OCI-M2 (cell line): ENCODE measurements around the gene CACNA1B.

Experiments used
- DNase-seq: peaks from one replicate; lab custom pipeline; 2025; ENCODE audit not compliant: unreplicated experiment; lab: John Stamatoyannopoulos, UW

Gene CACNA1B

GRCh38 chr9:137959641-137960411, 82.2 kb downstream of the CACNA1B start:
- no peak for DNase-seq

- DNase-seq: no peak
Observed at GRCh38 chr9:137960496-137960895, 82.9 kb downstream of the CACNA1B start.

- no peak for DNase-seq
Observed at GRCh38 chr9:137963525-137963924, 85.9 kb downstream of the CACNA1B start.

DNA sequence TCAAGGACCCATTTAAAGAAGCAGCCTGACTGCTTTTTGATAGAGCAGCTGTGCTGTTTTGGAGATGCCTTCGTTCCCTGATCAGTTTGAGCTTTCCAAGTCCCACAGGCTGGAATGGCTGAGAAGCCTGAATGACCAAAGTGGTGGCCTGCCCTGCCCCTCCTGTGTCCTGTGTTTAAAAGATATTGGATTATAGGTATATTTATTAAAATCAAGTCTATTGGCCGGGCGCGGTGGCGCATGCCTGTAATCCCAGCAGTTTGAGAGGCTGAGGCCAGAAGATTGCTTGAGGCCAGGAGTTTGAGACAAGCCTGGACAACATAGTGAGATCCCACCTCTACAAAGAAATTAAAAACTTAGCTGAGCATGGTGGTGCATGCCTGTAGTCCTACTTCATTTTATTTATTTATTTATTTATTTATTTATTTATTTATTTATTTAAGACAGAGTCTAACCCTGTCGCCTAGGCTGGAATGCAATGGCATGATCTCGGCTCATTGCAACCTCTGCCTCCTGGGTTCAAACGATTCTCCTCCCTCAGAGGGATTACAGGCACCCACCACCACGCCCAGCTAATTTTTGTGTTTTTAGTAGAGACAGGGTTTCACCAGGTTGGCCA, 87.7 kb downstream of the CACNA1B start:
- DNase-seq: no peak

DNA sequence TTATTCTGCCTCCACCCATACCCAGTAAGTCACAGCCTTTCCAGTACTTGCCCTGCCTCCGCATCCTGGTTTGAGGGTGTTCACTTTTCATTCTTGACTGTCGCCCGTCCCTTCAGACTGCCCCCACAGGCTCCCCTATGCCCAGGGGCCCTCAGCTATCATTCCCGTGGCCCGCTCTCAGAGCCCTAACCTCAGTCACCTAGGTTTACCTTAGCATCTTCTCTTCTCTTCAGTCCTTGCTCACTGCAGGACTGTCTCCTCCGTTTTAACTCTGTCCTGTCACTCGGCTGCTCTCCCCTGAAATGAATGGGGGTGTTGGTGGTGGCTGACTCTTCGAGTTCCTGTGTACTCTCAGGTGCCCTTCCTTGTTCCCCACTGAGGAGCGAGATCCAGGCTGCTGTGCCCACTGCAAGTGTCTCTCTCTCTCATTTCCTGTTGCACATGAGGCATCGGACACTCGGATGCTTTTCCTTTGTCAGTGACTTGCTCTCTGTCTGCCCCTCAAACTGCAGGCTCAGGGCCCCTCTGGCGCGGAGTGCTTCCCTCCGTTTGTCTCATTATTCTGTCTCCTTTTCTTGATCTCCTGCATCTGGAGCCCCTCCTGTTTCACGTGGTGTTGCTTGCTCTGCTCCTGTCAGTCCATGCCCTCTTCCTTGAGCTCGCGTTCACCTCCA, 89.8 kb downstream of the CACNA1B start:
- no peak for DNase-seq

GRCh38 chr9:137968235-137968634, 90.7 kb downstream of the CACNA1B start:
- no peak for DNase-seq

DNA sequence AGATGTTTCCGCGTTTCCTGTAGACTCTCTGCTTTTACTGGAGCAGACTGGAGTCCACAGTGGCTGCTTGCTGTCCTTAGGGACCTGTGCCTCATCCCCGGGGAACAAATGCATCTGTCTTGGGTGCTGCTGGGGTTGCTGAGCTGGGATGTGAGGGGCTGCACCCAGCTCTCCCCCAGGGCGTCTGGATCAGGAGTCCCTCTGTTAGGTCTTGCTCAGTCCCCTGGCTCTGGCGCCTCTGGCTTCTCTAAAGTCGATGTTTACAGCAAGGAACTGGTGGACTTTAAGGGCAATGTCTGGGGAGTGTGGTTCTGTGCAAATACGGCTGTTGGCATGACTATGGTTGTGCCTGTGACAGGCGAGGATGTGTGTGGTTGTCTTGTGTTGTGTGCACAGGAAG, 91.4 kb downstream of the CACNA1B start:
- DNase-seq: no peak

- no peak for DNase-seq
Observed at GRCh38 chr9:137969685-137970084, 92.1 kb downstream of the CACNA1B start.

GRCh38 chr9:137970098-137970497, 92.5 kb downstream of the CACNA1B start:
- DNase-seq: no peak

DNA sequence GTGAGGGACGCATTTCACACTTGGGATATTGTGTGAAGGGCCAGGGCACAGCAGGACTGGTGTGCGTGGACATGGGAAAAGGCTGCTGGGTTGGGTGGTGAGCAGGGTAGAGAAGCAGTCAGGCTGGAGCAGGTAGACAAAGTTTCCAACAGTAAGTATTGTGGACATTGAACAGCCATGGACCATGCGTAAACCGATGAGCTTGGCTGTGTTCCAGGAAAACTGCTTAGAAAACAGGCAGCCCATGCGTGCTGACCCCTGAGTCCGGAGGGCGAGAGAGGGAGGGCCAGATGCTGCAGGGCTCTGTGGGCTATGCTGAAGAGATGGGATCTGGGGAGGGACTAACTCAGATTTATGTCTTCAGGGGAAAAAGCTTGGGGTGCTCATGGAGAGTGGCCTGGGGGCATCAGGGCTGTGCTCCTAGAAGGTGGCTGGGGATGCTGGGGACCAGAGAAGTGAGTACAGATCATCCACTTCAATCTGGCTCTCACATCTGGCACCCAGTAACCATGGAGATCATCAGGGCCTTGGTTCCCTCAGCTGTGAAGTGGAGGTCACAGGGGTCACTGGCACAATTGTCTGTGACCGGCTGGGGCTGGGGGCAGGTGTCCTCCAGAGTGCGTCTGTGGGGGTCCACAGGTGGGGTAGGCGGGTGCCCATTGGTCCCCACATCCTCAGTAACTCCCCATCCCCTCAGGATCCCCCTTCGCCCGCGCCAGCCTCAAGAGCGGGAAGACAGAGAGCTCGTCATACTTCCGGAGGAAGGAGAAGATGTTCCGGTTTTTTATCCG, 93.3 kb downstream of the CACNA1B start:
- no peak for DNase-seq

GRCh38 chr9:137971477-137972138, 94.0 kb downstream of the CACNA1B start:
- no peak for DNase-seq

GRCh38 chr9:137972355-137972987, 94.9 kb downstream of the CACNA1B start:
- no peak for DNase-seq

DNA sequence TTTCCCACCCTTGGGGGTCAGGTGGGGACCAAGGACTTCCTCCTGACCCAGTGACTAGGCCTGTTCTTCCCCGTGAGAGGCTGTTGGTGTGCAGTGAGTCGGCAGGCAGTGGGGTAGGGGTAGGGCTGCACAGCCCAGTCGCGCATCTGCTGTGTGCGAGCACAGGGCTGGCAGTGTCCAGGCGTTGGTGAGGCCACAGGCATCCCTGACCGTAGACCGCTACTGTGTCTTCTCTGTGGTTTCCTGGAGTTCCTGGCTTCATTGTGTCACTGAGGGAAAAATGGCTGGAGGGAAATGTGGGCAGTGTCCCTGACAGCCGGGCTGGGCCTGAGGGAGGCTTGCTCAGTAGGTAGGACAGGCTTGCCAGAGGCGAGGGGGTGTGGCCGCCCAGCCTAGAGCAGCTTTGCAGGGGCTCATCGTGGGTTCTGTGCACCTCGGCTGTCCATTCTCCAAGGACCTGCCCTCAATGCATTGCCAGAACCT, 95.4 kb downstream of the CACNA1B start:
- DNase-seq: no peak

DNA sequence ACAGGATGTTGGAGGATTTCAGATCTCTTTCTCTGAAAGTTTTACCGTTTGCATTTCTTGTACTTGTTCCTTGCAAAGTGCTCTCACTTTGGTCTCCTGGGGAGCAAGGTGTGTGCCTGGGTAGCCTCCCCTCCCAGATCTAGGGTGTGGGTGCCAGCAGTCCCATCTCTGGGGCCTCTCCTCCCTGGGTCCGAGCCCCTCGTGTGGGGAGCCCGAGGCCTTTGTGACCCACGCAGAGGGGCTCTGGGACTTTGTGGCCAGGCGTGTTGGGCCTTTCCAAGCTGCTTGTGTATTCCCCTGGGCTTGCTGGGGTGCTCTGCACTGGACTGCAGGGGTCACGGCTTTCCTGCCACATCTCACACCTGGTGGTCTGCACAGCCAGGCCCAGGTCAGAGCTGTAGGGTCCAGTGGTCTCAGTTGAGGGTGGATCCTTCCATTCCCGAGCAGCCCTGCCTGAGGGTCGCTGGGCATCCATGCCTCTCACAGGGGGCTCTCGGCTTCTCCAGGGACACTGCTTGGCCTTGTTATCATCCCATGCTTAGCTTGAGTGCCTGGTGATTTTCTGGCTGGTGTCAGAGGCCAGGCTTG, 96.3 kb downstream of the CACNA1B start:
- no peak for DNase-seq

- DNase-seq: no peak
Observed at GRCh38 chr9:137974746-137975526, 97.4 kb downstream of the CACNA1B start.

DNA sequence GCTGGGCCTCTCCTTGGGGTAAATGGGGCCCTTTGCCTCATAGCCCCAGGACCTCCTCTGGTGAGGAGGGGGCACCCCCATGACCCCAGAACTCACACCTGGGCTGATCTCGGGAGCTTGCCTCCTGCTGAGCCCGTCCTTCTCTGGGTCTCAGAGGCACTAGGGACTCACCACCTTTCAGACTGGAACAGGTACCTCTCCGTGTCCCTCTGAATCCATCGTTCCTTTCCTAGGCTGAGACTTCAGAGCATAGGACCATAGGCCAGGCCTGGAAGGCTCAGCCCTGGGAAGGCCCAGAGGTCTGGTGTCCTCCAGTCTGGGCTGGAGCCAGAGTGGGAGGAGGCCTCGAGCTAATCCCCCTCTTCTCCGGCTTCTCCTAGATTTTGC, 97.9 kb downstream of the CACNA1B start:
- DNase-seq: no peak

DNA sequence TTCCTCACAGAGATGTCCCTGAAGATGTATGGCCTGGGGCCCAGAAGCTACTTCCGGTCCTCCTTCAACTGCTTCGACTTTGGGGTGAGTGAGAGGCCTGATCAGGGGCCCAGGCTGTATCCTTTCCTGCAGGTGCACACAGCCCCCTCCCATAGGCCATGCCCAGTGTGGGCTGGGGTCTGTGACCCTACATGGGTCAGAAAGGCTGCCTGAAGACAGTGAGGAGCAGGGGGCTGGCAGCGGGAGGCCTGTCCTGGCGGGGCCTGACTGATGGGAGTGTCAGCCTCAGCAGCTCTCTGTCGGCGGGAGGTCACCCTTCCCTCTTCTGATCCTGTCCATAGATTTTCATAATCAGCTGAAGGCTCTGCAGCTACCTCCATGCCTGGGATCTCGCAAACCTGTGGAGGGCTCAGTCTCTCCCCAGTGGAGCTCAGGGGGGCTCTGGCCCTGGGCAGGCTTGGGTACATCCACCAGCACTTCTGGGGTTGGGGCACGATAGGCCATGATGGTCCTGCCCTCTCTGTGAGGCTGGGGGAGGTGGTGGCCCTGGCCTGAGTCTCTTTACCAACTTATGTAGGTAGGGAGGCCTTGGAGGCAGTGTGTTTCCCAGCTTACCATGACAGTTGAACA, 98.5 kb downstream of the CACNA1B start:
- no peak for DNase-seq

GRCh38 chr9:137977571-137978261, 100.1 kb downstream of the CACNA1B start:
- no peak for DNase-seq
